Fibroblast of skin of abdomen (primary cell): Measurements from ENCODE around the gene FLOT2.
"Not testable (repeated sequence)": the region's sequence is repeated elsewhere in the genome, so short reads cannot be mapped to it uniquely, and the experiment has no call there.

ENCODE experiments used
- DNase-seq: peaks from one replicate; pipeline ENCODE4 v3.0.0-alpha.2; 2013

FLOT2 gene

DNA sequence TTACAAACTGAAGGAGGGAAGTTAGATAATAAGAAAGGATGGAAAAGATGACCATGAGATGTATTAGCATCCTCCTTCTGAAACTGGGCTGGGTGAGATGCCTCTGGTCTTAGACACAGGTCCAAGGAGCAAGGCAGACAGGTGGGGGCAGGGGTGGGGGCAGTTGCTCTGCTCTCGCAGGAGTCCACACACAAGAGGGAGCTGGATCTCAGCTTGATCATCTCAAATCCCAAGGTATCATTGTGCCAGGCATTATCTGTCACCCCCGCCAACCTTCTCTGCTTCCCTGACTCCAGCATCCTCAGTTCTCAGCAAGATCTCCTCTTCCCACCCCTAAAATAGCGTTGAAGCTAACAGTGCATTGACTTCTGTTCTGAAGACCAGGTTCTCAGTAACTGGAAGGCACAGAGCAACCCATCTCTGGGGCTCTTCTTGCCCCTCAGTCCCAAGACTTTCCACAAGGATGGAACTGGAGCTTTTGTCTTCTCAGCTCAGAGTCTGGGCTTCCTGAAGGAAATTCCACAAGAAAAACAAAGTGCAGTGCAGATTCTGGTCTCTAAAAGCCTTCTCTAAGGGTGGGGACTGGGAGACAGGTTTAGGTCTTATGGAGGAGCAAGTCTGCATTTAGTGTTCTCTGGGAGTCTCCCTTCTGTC lies 1.6 kb downstream of the FLOT2 start:
- DNase-seq, result no peak

DNA sequence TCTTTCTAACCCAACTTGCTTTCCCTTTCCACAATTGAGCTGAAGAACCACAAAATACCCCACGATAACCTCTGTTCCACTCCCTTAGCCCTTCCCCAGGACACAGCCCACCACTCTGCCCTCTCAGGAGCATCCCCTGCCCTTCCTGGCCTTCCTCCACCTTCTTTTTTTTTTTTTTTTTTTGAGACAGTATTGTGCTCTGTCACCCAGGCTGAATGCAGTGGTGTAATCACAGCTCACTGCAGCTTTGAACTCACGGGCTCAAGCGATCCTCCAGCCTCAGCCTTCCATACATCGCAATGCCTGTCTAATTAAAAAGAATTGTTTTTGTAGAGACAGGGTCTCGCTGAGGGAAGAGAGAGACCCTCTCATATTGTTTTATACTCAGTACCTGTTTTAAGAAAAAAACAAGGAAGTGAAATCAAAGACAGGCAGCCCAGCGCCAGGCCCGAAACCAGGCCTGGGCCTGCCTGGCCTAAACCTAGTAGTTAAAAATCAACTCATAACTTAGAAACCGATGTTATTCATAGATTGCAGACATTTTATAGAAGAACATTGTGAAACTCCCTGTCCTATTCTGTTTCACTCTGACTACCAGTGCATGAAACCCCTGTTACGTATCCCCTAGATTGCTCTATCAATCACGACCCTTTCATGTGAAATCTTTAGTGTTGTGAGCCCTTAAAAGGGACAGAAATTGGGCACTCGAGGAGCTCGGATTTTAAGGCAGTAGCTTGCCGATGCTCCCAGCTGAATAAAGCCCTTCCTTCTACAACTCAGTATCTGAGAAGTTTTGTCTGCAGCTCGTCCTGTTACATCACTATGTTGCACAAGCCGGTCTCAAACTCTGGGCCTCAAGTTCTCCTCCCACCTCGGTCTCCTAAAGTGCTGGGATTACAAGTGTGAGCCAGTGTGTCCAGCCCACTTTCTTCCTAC lies 4.0 kb downstream of the FLOT2 start:
- not testable (repeated sequence) for DNase-seq

DNA sequence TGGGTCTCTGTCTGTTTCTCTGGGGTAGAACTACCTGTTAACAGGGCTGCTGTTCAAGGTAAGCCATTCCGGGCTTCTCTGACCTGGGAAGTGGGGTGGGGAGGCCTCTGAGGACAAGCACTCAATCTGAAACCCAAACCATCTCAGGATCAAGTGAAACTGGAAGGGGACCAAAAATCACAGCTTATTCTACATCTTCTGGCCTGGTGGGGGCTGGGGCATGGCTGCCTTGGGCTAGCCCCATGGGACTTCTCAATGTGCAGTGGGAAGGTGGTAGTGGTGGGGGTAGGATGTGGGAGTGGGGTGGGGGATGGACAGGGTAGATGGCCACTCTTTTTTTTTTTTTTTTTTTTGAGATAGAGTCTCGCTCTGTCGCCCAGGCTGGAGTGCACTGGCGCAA lies 5.5 kb downstream of the FLOT2 start:
- no peak for DNase-seq

DNA sequence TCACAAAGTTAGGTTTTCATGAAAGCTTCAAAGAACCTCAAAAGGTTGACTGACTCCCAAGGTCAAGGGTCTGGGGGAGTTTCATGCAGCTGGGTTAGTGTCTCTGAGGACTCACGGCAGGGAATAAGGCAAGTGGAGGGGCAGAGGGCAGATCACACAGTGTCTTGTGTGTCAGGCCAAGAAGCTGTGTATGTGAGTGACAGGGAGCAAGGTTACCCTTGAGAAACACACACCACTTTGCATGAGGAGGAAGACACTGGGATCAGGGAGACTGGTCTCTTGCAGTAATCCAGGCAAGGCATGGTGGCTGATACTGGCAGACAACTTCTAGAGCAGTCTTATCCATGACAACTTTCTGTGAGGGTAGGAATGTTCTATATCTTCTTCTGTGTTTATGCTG lies 6.3 kb downstream of the FLOT2 start:
- no peak for DNase-seq

DNA sequence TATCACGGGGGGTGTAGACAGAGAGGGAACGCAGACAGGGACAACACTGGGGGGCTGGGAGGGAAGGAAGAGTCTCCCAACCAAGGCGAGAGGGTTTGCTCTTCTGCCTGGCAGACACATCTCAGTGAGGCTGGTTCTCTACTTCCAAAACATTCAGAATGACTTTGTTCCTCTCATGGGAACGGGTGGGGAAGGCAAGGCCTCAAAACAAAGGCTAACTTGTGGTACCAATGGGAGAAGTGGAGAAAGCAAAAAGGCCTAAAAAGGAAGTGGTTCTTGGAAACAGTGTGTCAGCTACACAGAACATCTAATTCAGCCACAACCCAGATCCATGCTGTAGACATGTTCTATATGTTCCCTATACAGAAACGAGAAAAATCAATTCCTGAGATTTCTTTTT lies 7.5 kb downstream of the FLOT2 start:
- no peak for DNase-seq

DNA sequence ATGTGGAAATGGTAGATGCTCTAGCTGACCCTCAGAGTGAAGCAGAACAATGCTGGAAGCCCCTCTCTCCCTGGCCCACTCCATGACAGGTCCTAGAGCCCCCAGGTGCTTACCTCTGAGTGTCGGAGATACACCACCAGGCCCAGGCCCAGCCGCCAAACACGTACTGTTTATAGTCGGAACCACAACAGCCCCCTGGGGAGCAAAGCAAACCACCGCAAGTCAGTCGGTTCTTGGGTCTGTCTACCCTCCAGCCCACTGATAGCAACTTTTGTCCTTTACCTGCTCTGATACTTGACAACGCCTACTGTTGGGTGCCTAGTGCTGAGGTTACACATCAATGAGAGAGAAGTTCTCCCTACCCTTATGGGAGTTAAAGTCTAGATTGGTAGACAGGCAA lies 8.7 kb downstream of the FLOT2 start:
- DNase-seq, result no peak

DNA sequence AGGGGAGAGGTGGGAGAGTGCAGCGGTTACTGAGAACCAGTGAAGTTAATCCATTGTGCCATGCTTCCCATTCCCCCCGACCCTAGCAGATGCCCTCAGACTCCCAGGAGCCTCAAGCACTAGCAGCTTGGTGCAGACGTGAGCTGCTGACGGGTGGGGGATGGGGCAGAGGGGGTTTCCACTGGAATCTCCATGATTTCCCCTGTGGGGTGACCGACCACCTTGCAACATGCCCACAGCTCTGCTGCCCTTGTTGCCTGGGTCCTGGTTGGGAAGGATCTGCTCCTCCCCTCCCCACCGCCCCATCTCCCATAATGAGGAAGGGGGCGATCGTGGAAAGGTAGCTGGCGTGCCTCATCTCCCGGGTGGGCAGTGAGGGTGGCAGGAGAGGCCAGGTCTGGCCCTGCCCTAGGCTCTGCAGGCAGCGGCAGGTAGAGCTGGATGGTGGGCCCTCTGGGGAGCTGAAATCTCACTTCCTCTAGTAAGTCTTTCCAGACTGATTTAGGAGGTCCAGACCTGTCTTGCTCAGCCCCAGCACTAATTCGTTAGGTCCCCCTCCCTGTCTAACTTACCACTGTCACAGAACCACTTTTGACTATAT lies 9.6 kb downstream of the FLOT2 start:
- DNase-seq, result no peak

DNA sequence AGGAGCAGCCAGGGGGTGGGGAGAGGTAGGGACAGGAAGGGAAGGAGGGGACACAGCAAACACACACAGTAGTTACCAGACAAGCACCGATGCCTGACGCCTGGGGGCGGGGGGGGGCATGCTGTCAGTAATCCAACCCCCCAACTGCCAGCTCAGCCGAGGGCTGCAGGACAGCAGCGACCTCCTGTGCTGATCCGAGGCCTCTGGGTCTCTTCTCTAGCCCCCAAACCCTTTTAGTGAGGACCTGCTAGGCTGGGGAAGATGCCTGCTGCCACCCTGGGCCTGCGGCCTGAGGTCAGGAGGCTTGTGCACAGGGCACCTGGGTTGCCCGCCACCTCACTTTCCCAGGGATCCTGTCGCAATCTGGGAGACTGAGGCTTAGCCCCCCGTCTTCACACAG lies 11.6 kb downstream of the FLOT2 start:
- no peak for DNase-seq

DNA sequence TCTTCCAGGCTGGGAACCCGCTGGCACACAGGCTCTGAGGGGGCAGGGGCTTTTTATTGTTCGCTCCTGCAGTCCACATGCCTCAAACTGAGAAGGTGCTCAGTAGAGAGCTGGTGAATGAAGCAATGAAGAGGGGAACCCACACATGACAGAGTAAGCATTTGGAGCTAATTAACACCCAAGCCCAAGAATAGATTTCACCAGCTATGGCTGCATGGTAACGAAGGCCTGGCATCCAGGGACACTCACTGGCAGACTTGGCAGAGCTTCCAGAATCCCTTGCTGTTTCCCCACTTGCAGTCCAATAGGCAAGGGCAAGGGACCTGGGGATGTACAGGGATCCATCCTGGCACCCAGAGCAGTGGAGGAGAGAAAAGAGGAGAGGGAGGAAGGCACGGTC lies 12.2 kb downstream of the FLOT2 start:
- DNase-seq, result no peak

DNA sequence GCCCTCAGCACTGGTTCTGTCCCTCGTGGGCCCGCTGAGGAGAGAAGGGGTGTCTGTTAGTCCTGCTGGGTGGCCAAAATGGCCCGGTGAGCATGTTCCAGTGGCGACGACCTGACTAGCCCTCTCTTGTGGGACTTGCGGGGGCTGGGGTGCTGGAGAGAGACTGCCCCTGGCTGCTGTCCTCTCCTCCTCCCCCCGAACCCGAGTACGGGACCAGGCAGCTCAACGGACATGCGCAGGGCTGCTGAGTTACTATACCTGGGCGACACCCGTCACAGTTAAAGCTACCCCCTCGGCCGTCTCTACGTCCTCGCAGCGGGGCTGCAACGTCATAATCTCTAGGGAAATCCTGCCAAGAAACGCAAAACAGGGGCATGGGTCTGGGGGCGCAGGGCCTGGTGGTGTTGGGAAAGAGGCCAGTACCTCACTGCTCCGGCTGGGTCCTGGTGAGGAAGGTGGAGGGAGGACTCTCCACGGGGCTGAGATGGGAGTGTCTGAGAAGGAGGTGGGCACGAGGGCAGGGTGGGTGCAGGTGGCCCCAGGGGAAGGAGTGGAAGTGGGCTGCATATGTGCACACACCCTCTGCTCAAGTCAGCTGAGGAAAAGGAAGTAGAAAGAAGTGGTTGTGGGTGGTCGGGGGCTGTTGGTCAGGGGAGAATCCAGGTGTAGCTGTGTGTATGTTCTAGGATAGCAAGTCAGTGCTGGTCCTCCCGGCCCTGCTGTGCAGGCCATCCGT lies 13.4 kb downstream of the FLOT2 start:
- DNase-seq, result no peak

DNA sequence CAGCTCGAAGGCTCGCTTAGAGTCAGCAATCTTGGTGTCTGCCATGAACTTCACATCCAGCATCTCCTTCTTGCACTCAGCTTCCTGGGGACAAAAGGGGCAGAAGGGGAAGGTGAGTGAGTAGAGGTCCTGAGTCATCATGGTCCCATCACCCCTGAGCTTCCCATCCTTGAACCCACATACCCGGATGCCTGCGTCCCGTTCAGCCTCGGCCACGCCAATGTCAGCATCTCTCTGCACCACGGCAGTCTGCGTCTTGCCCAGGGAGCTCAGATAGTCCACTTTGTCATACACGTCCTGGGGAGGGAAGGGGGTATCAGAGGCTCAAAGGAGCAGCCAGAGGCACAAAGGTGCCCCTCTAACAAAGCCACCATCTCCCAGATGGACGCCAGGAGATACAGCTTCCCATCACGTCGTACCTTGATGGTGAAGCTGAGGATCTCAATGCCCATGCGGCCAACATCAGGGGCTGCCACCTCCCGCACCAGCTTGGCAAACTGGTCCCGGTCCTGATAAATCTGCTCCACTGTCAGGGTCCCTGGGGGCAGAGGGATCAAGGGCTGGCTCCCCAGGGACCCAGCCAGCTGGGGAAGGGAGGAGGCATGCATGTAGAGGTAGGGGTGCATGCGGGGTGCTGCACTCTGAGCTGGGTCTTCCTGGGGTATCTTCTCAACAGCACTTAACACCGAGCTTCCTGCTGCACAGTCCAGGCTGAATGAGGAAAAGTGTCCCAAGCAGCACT lies 15.2 kb downstream of the FLOT2 start:
- DNase-seq, result no peak

DNA sequence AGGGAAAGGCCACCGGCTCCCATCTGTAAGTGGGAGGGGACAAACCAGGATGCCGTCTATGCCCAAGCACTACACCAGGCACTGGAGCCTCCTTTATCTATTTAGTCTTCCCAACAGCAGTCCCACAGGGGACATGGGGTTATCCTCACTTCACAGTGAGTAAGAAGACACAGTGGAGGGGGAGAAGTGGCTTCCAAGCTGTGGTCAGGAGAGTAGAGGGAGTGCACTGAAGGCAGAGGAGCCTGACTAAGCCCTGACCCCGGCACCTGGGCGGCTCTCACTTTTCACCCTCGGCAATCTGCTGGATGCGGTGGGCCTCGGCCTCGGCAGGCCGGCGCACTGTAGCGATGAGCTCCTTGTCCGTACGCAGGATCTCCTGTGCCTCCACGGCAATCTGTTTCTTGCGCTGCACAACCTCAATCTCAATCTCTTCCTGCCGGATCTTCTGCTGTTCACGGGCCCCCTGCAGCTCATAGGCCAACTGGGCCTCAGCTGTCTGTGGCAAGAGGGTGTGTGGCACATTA lies 15.9 kb downstream of the FLOT2 start:
- DNase-seq, result no peak

DNA sequence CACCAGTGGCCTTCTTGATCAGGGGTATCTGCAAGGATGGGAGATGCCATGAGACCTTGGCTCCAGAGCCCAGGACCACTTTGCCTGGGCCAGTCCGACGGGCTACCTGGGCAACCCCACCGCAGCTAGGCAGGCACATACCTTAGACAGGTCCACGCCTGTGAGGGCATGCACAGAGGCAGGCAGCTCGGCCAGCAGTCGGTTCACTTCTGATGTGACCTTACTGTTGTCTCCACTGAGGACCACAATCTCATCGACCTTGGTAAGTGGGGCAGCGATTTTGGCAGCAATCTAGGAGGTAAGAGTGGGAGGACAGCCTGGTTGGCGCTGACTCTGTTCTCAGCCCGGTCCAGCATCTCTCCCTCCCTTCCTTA lies 17.0 kb downstream of the FLOT2 start:
- DNase-seq, result no peak

DNA sequence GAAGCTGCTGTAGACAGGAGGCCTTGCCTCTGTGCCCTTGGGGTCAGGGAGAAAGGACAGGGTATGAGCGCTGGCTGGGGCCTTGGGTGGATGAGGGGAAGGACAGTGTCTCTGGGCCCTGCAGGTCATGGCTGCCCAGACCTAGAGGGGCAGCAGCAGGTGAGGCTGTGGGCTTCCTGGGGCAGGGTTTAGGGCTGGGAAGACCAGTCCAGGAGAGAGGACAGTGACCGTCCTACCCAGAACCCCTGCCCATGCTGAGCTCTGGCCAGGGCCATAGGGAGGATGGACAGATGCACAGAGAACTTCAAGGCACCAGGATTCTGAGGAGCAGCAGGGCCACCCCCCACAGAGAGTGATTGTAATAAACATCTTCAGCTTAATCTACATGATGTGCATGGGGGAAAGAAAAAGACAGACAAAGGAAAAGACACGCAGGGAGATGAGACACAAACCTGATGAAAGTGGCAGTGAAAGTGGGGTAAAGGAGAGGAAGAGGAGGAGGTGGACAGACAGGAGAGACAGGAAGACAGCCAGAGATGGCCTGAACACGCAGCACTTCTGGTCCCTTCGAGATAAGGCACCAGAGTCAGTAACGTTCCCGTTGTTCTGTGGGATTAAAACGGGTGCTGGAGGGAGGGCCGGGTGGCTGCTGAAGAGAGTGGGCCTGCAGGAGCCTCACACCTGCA lies 17.5 kb downstream of the FLOT2 start:
- no peak for DNase-seq

DNA sequence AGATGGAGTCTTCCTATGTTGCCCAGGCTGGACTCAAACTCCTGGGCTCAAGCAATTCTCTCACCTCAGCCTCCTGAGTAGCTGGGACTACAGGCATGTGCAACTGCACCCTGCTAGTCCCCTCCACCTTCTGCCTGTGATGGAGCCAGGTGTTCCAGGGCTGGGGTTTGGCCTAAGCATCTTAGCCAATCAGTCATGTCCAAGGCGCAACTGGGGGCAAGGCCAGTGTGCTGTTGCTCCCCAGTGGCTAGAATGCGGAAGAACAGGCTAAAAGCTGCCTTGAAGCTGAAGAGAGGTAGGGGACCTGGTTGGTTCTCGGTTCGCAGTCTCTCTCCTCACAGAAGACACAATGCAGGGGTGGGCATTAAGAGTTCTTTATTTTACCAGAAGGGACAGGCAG lies 18.6 kb downstream of the FLOT2 start:
- DNase-seq, result peak; percentile 30

DNA sequence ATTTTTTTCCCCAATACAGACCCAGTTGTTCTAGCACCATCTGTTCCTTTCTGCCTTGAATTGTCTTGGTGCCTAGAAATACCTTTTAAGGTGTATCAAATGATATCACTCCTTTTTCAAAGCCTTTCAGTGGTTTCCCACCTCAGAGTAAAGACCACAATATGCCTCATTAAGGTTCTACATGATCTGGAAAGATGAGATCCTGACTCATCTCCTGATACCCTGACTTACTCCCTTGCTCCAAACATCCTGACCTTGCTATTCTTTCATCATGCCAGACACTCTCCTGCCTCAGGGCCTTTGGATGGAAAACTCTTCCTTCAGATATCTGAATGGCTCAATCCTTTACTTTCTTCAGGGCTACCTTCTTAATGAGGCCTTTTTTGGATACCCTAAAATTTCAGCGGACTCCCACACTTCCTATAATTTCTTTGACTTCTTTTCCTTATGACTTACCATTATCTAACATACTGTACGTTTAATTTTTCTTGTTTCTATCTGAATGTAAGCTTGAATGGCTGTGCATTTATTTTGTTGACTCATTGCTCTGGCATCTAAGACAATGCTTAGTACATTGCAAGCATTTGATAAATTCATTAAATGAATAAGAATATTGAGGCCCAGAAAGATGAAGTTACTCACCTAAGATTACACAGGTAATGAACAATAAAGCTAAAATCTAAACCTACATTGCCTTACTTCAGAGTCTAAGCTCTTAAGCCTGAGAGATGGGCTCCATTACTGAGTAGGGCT lies 19.2 kb downstream of the FLOT2 start:
- no peak for DNase-seq

DNA sequence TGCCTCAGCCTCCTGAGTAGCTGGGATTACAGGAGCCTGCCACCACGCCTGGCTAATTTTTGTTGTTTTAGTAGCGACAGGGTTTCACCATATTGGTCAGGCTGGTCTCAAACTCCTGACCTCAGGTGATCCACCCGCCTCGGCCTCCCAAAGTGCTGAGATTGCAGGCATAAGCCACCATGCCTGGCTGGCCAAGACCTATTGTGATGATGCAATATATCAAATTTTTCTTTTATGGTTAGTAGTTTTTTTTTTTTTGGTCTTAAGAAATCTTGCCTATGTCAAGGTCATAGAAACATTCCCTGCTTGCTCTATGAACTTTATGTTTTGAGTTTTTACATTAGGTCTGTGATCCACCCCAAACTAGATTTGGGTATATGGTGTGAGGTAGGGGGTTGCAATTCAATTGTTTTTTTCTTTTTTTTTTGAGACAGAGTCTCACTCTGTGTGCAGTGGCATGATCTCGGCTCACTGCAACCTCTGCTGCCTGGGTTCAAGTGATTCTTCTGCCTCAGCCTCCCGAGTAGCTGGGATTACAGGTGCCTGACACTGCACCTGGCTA lies 20.3 kb downstream of the FLOT2 start:
- DNase-seq, result not testable (repeated sequence)

DNA sequence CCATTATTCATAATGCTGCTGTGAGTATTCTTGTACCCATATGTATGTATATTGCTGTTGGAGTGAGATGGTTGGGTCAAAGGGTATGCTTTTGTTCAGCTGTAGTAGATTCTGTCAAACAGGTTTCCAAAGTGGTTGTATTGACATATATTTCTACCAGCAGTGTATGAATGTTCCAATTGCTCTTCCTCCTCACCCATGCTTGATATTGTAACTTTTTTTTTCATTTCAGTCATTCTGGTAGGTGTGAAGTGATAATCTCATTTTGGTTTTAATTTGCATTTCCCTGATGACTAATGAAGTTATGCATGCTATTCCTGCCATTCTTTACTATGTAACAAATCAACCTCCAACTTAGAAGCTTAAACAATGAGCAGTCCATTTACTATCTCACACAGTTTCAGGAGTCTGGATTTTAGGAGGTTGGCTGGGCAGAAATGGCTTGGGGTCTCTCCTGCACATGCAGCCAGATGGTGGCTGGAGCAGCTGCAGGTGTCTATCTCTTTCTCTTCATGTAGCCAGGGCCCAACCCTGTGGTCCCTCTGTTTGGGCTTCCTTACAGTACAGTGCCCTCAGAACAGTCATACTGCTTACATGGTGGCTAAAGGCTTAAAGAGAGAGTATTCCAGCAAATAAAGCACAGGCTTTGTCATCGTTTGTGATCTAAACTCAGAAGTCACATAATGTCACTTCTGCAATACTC lies 21.5 kb downstream of the FLOT2 start:
- no peak for DNase-seq

DNA sequence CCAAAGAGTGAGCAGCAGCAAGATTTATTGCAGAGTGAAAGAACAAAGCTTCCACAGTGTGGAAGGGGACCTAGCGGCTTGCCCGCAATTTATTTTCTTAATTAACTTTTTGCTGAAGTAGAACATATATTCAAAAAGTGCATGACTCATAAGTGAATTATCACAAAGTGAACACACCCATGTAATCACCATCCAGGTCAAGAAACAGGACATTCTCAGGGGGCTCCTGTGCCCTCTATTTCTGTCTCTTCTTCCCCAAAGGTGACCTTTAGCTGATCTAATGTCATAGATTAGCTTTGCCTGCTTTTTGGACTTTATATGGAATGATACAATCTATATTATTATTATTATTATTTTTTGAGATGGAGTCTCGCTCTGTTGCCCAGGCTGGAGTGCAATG lies 22.8 kb downstream of the FLOT2 start:
- DNase-seq, result no peak

DNA sequence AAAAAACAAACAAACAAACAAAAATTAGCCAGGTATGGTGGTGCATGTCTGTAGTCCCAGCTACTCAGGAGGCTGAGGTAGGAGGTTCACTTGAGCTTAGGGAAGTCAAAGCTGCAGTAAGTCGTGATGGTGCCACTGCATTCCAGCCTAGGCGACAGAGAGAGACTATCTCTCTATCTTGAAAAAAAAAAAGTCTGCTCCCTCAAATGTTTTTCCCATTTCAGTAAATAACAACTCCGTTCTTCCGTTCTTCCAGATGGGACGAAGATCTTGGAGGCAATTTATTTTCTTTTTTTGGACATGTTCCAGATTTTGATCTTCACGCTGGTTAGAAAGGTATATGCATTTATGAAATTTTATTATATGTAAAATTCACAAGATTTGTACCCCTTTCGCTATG lies 23.7 kb downstream of the FLOT2 start:
- DNase-seq, result no peak
